Measurements from ENCODE around the gene TMEM156.

GRCh38 chr4:38926896-38927295 lies 105.3 kb downstream of the TMEM156 start:
- TF ChIP-seq, protein P1, sequence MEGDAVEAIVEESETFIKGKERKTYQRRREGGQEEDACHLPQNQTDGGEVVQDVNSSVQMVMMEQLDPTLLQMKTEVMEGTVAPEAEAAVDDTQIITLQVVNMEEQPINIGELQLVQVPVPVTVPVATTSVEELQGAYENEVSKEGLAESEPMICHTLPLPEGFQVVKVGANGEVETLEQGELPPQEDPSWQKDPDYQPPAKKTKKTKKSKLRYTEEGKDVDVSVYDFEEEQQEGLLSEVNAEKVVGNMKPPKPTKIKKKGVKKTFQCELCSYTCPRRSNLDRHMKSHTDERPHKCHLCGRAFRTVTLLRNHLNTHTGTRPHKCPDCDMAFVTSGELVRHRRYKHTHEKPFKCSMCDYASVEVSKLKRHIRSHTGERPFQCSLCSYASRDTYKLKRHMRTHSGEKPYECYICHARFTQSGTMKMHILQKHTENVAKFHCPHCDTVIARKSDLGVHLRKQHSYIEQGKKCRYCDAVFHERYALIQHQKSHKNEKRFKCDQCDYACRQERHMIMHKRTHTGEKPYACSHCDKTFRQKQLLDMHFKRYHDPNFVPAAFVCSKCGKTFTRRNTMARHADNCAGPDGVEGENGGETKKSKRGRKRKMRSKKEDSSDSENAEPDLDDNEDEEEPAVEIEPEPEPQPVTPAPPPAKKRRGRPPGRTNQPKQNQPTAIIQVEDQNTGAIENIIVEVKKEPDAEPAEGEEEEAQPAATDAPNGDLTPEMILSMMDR (IDR thresholded peaks at IDR 0.05) = no peak
- TF ChIP-seq EZH2phosphoT487 (IDR thresholded peaks at IDR 0.05) = no peak
- no peak for TF ChIP-seq EZH2 (IDR thresholded peaks at IDR 0.05)
